NT2/D1 (cell line): Measurements from ENCODE around the gene SLC16A12.

ENCODE experiments used
- DNase-seq: peaks from one replicate; pipeline ENCODE4 v3.0.0-alpha.2; 2011; ENCODE audit warnings: low read depth, low spot score
- H3K27me3 ChIP-seq: 2 replicates; pipeline ENCODE4 v1.6.0; 2011; ENCODE audit warnings: mild to moderate bottlenecking; ENCODE audit not compliant: insufficient read length, insufficient read depth
- H3K36me3 ChIP-seq: 2 replicates; pipeline ENCODE4 v1.6.1; 2011; ENCODE audit warnings: mild to moderate bottlenecking, low read length, mixed read lengths; ENCODE audit not compliant: insufficient read depth, insufficient read length
- H3K4me1 ChIP-seq: 2 replicates; pipeline ENCODE4 v1.5.1; 2011; ENCODE audit not compliant: insufficient read depth, insufficient read length
- H3K4me3 ChIP-seq: 2 replicates; pipeline ENCODE4 v1.5.1; 2011; ENCODE audit warnings: low read depth; ENCODE audit not compliant: insufficient read length
- H3K9ac ChIP-seq: 2 replicates; pipeline ENCODE4 v1.6.0; 2011; ENCODE audit warnings: low read depth; ENCODE audit not compliant: insufficient read length
- H3K9me3 ChIP-seq: 2 replicates; pipeline ENCODE4 v1.5.1; 2011; ENCODE audit warnings: mild to moderate bottlenecking, low read length; ENCODE audit not compliant: insufficient read depth
- SUZ12 ChIP-seq: IDR thresholded peaks from 2 replicates; pipeline ENCODE4 v1.6.1; 2011; ENCODE audit not compliant: insufficient read length, insufficient read depth; ENCODE audit errors: extremely low read depth
- YY1 ChIP-seq: IDR thresholded peaks from 2 replicates; pipeline ENCODE4 v1.6.1; 2011; ENCODE audit not compliant: insufficient read length, insufficient read depth
- ZNF274 ChIP-seq: IDR thresholded peaks from 2 replicates; pipeline ENCODE4 v1.6.1; 2011; ENCODE audit warnings: mild to moderate bottlenecking, low read depth, low read length

Gene SLC16A12

GRCh38 chr10:89521368-89521767 is 14.0 kb downstream of the SLC16A12 start:
- H3K4me1 ChIP-seq, result no peaks in the 10 kb centered on the region
- H3K9me3 ChIP-seq, result no peaks in the 10 kb centered on the region
- no peak overlapping the region for H3K4me3 ChIP-seq
- no peak overlapping the region for H3K9ac ChIP-seq
- no peaks in the 10 kb centered on the region for H3K27me3 ChIP-seq
- no peak for DNase-seq
- TF ChIP-seq SUZ12 (no peak), ZNF274 (no peak), YY1 (no peak)
- H3K36me3 ChIP-seq, result no peaks in the 10 kb centered on the region

DNA sequence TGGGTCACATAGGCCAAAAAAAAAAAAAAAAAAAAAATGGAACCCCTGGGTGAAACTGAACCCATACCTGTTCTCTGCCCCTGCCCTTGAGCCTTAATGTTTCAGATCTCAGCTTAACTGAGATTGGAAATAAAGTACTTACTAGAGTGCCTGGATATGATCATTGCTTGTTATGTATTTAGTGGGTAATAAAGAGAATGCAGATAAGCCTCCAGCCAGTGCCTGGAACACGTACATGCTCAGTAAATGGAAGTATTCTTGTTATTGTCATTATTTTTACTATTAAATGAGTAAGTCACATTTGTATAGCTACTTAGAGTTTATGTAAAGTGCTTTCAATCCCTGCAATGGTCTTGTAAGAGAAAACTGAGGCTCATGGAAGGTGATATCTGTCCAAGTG is 14.7 kb downstream of the SLC16A12 start:
- no peak overlapping the region for H3K4me3 ChIP-seq
- no peak overlapping the region for H3K9ac ChIP-seq
- no peak for DNase-seq
- H3K4me1 ChIP-seq, result no peaks in the 10 kb centered on the region
- H3K9me3 ChIP-seq, result no peaks in the 10 kb centered on the region
- no peak for TF ChIP-seq ZNF274
- no peak for TF ChIP-seq SUZ12
- H3K36me3 ChIP-seq, result no peaks in the 10 kb centered on the region
- no peaks in the 10 kb centered on the region for H3K27me3 ChIP-seq

DNA sequence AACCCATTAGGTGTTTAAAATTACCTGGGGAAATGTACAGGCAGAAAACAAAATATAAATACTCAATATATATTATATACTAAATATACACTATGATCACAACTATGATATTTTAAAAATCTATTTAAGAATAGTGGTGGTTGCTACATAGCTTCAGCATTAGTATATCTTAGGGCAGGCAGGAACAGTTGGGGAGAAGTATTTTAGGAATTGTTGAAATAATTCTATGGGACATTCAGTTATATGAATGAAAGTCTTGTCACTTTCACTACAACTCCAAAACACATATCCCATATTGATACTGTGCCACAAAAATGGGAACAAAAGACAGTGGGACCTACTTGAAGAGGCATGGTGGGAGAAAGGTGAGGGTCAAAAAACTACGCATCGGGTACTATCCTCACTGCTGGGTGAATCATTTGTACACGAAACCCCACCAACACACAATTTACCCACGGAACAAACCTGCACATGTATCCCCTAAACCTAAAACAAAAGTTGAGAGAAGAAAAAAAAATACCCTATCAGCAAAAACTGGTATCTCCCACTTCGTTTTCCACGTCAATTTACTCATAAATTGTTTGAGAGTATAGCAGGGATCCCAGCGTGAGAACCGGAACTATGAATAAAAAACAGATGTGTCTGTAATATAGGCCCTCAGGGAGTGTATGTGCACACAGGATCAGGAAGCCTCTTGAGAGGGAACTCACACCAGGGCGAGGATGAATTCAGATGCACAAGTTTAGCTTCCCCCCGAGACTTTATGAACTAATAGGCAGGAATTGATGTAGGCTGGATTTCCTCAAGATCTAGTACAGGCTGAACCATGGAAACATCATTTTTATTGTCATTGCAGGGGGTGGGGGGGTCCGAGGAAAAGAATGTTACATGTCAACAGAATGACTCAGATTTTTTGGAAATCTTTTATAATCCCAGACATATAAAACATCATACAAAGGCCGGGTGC is 16.2 kb downstream of the SLC16A12 start:
- H3K4me3 ChIP-seq, result no peak overlapping the region
- no peaks in the 10 kb centered on the region for H3K9me3 ChIP-seq
- no peak for TF ChIP-seq YY1
- TF ChIP-seq ZNF274, result no peak
- no peak for TF ChIP-seq SUZ12
- H3K9ac ChIP-seq, result no peak overlapping the region
- no peaks in the 10 kb centered on the region for H3K4me1 ChIP-seq
- H3K36me3 ChIP-seq, result no peaks in the 10 kb centered on the region
- no peak for DNase-seq
- H3K27me3 ChIP-seq, result no peaks in the 10 kb centered on the region

DNA sequence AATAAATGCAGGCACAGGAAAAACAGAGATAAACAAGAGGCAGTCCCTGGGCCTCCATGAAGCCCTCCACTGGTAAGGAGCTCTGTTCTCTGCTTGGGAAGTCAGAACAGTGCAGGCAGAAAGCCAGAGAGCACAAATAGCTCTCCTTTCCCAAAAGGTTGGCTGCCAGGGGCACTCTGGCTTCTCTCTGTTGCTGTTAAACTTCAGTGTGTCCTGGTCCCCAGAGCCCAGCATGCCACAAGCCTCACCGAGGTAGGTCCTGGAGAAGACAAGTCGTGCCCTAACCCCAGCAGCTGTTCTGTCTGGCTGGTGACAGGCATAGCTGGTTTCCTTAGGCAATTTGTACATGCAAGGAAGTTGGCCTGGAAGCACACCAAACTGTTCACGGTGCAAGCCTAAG is 17.3 kb downstream of the SLC16A12 start:
- Histone ChIP-seq H3K27me3 (no peaks in the 10 kb centered on the region), H3K4me1 (no peaks in the 10 kb centered on the region), H3K9me3 (no peaks in the 10 kb centered on the region), H3K36me3 (no peaks in the 10 kb centered on the region), H3K9ac (no peak overlapping the region), H3K4me3 (no peak overlapping the region)
- DNase-seq, result no peak
- no peak for TF ChIP-seq YY1
- no peak for TF ChIP-seq SUZ12
- no peak for TF ChIP-seq ZNF274

GRCh38 chr10:89516149-89516832 is 19.1 kb downstream of the SLC16A12 start:
- Histone ChIP-seq H3K36me3 (no peaks in the 10 kb centered on the region), H3K27me3 (no peaks in the 10 kb centered on the region), H3K9me3 (no peaks in the 10 kb centered on the region), H3K9ac (no peak overlapping the region), H3K4me1 (no peaks in the 10 kb centered on the region), H3K4me3 (no peak overlapping the region)
- TF ChIP-seq YY1 (no peak), SUZ12 (no peak), ZNF274 (no peak)
- no peak for DNase-seq

GRCh38 chr10:89515031-89515841 is 20.2 kb downstream of the SLC16A12 start:
- no peak for DNase-seq
- Histone ChIP-seq H3K9ac (no peak overlapping the region), H3K9me3 (no peaks in the 10 kb centered on the region), H3K4me1 (no peaks in the 10 kb centered on the region), H3K27me3 (no peaks in the 10 kb centered on the region), H3K36me3 (no peaks in the 10 kb centered on the region), H3K4me3 (no peak overlapping the region)
- no peak for TF ChIP-seq SUZ12
- no peak for TF ChIP-seq YY1
- TF ChIP-seq ZNF274, result no peak
